ENCODE results near the gene PIK3R3. TPM values are rescaled to one million over a fixed set of nuclear protein-coding genes. Genes with fewer than 3 reads are reported as not detected.
A peak's percentile ranks its signal among the peaks of the same experiment; 100 is the strongest.

The PIK3R3 gene
- total RNA-seq, 1 experiment from 2014 or later = 36.3 TPM

- Histone ChIP-seq H3K9me3 (ENCODE audit: control insufficient read depth, insufficient read depth, low read depth, low read length) (no peaks in the 10 kb centered on the region), H3K27me3 (ENCODE audit: control insufficient read depth, insufficient read depth, low read length) (no peaks in the 10 kb centered on the region), H3K4me1 (ENCODE audit: control insufficient read depth, insufficient read depth, low read length) (peaks cover 18% of the 10 kb centered on the region), H3K36me3 (ENCODE audit: control insufficient read depth, insufficient read depth, low read length) (no peaks in the 10 kb centered on the region), H3K4me3 (ENCODE audit: low read depth in 2 of 2, low read length in 2 of 2) (no peak overlapping the region), H3K27ac (ENCODE audit: low read length) (0 out of 2 replicates have a peak overlapping the region, but pooled peaks have one; percentile 23)
- in situ Hi-C loops (cut with HindIII; ENCODE audit: low pct_unique_long_range_greater_than_20kb, low sequenced_read_pairs) = no loop called here
- no TSS peak for BruUV-seq (replicated peaks)
- POLR2A ChIA-PET = no interaction called here
- intact Hi-C loops (cut with micrococcal nuclease; ENCODE audit: unreplicated experiment) = no loop called here
- no peak for ATAC-seq
- TF ChIP-seq SIN3A (IDR thresholded peaks at IDR 0.05; ENCODE audit: borderline replicate concordance, insufficient read depth, low read depth, low read length) (no peak), CTCF (IDR thresholded peaks at IDR 0.05) (no peak), REST (IDR thresholded peaks at IDR 0.05; ENCODE audit: insufficient read depth in 1 of 2, low read depth in 2 of 2, low read length in 1 of 2) (no peak), POLR2AphosphoS5 (IDR thresholded peaks at IDR 0.05; ENCODE audit: low read depth, low read length) (no peak), TCF7L2 (IDR thresholded peaks at IDR 0.05; ENCODE audit: low read depth, low read length) (no peak)
- no peak for DNase-seq (ENCODE audit: low read depth, low spot score)
- CTCF ChIA-PET = interaction anchor here (1.6 kb wide), 1 partner anchor 8 kb away, joined by 5 read pairs; no protein-coding TSS in a partner anchor
These were observed 41.0 kb upstream of the PIK3R3 start for GRCh38 chr1:46173361-46173856.

- no TSS peak for BruUV-seq (replicated peaks)
- H3K36me3 ChIP-seq (ENCODE audit: control insufficient read depth, insufficient read depth, low read length) = no peaks in the 10 kb centered on the region
- ChIA-PET CTCF (interaction anchor here (0.6 to 1.6 kb wide), 2 partner anchors 9 to 459 kb away, joined by 5 to 7 read pairs; no protein-coding TSS in a partner anchor), POLR2A (interaction anchor here (0.8 kb wide), 1 partner anchor 32 kb away, joined by 3 read pairs; no protein-coding TSS in a partner anchor)
- TF ChIP-seq TCF7L2 (IDR thresholded peaks at IDR 0.05; ENCODE audit: low read depth, low read length) = no peak
- TF ChIP-seq POLR2AphosphoS5 (IDR thresholded peaks at IDR 0.05; ENCODE audit: low read depth, low read length) = no peak
- TF ChIP-seq REST (IDR thresholded peaks at IDR 0.05; ENCODE audit: insufficient read depth in 1 of 2, low read depth in 2 of 2, low read length in 1 of 2) = no peak
- TF ChIP-seq CTCF (IDR thresholded peaks at IDR 0.05) = no peak
- no peak for TF ChIP-seq SIN3A (IDR thresholded peaks at IDR 0.05; ENCODE audit: borderline replicate concordance, insufficient read depth, low read depth, low read length)
- no peak overlapping the region for H3K27ac ChIP-seq (ENCODE audit: low read length)
- DNase-seq (ENCODE audit: low read depth, low spot score) (no peak), ATAC-seq (no peak)
- no peaks in the 10 kb centered on the region for H3K27me3 ChIP-seq (ENCODE audit: control insufficient read depth, insufficient read depth, low read length)
- H3K4me3 ChIP-seq (ENCODE audit: low read depth in 2 of 2, low read length in 2 of 2) = no peak overlapping the region
- intact Hi-C loops (cut with micrococcal nuclease; ENCODE audit: unreplicated experiment) (no loop called here), in situ Hi-C loops (cut with HindIII; ENCODE audit: low pct_unique_long_range_greater_than_20kb, low sequenced_read_pairs) (no loop called here)
- no peaks in the 10 kb centered on the region for H3K9me3 ChIP-seq (ENCODE audit: control insufficient read depth, insufficient read depth, low read depth, low read length)
- H3K4me1 ChIP-seq (ENCODE audit: control insufficient read depth, insufficient read depth, low read length) = peaks cover 18% of the 10 kb centered on the region
These were observed 39.9 kb upstream of the PIK3R3 start for GRCh38 chr1:46172321-46172720.

Measured in Panc1 (cell line).